ENCODE results near the gene TMEM119.

The TMEM119 gene

DNA sequence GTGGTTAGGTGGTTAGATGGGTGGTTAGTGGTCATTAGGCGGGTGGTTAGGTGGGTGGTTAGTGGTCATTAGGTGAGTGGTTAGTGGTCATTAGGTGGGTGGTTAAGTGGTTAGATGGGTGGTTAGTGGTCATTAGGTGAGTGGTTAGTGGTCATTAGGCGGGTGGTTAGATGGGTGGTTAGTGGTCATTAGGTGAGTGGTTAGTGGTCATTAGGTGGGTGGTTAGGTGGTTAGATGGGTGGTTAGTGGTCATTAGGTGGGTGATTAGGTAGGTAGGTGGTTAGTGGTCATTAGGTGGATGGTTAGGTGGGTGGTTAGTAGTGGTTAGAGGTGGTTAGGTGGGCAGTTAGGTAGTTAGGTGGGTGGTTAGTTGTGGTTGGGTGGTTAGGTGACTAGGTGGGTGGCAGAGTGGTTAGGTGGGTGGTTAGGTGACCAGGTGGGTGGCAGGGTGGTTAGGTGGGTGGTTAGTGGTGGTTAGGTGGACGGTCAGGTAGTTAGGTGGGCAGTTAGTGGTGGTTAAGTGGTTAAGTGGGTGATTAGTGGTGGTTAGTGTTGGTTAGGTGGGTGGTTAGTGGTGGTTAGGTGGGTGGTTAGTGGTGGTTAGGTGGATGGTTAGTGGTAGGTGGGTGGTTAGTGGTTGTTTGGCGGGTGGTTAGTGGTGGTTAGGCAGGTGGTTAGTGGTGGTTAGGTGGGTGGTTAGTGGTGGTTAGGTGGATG, 8.0 kb upstream of the TMEM119 start:
- Histone ChIP-seq H2BK120ac (ENCODE audit: low read depth, low read length) (no peak overlapping the region), H3K79me1 (ENCODE audit: low read depth, low read length) (no peaks in the 10 kb centered on the region), H2BK12ac (ENCODE audit: low read length) (no peak overlapping the region), H3K4ac (ENCODE audit: low read length) (no peak overlapping the region), H3K27ac (replicated peaks; ENCODE audit: low read length) (no peak overlapping the region), H2AFZ (ENCODE audit: low read length) (no peak overlapping the region), H3K4me2 (ENCODE audit: insufficient read depth, low read length, poor library complexity, severe bottlenecking) (no peak overlapping the region), H3K9me3 (replicated peaks in 1 of 2; ENCODE audit: control insufficient read depth in 2 of 2, insufficient read depth in 1 of 2, low read depth in 1 of 2, low read length in 2 of 2) (peaks cover 0 to 4% of the 10 kb centered on the region in 2 donors), H3K23ac (ENCODE audit: low read depth, low read length, poor library complexity) (no peak overlapping the region), H4K8ac (ENCODE audit: low read depth, low read length) (no peak overlapping the region), H2BK5ac (ENCODE audit: low read length) (no peak overlapping the region), H3K36me3 (replicated peaks in 1 of 2; ENCODE audit: control insufficient read depth in 2 of 2, insufficient read depth in 2 of 2, low read length in 2 of 2) (no peaks in the 10 kb centered on the region), H2AK5ac (ENCODE audit: low read depth, low read length) (no peak overlapping the region), H3K27me3 (ENCODE audit: control insufficient read depth in 3 of 3, insufficient read depth in 3 of 3, low read depth in 1 of 3, low read length in 3 of 3) (peaks cover 0 to 15% (median 0%) of the 10 kb centered on the region in 3 experiments), H3K14ac (ENCODE audit: low read length) (no peak overlapping the region), H2BK15ac (ENCODE audit: low read length) (no peak overlapping the region), H3K9ac (ENCODE audit: low read depth, low read length, poor library complexity) (no peak overlapping the region), H3K4me1 (ENCODE audit: control insufficient read depth in 2 of 2, insufficient read depth in 1 of 2, low read depth in 1 of 2, low read length in 2 of 2) (peaks cover 5 to 6% of the 10 kb centered on the region in 2 donors), H3K18ac (ENCODE audit: low read length) (peak overlapping the region; percentile 68), H3K4me3 (ENCODE audit: low read length in 2 of 2) (peak overlapping the region in 1 of 2 donors; percentile 58), H4K91ac (ENCODE audit: low read depth, low read length, poor library complexity) (no peak overlapping the region)
- no peak for DNase-seq (ENCODE audit: low spot score)
- 100% methylated on average over 1 of the region's 4 CpGs; no CpG with 5 or more reads in 1 of the 2 donors for WGBS, 2 donors (ENCODE audit: extremely low coverage in 2 of 2, insufficient read length in 2 of 2, insufficient replicate concordance in 1 of 2)

GRCh38 chr12:108605000-108605689, 7.3 kb upstream of the TMEM119 start:
- H2BK120ac ChIP-seq (ENCODE audit: low read depth, low read length) = no peak overlapping the region
- H3K36me3 ChIP-seq (replicated peaks in 1 of 2; ENCODE audit: control insufficient read depth in 2 of 2, insufficient read depth in 2 of 2, low read length in 2 of 2) = no peaks in the 10 kb centered on the region
- peaks cover 0 to 8% (median 0%) of the 10 kb centered on the region in 3 experiments for H3K27me3 ChIP-seq (ENCODE audit: control insufficient read depth in 3 of 3, insufficient read depth in 3 of 3, low read depth in 1 of 3, low read length in 3 of 3)
- no peak overlapping the region for H4K91ac ChIP-seq (ENCODE audit: low read depth, low read length, poor library complexity)
- H3K79me1 ChIP-seq (ENCODE audit: low read depth, low read length) = no peaks in the 10 kb centered on the region
- H2AK5ac ChIP-seq (ENCODE audit: low read depth, low read length) = no peak overlapping the region
- H2BK5ac ChIP-seq (ENCODE audit: low read length) = no peak overlapping the region
- H3K4me3 ChIP-seq (ENCODE audit: low read length in 2 of 2) = no peak overlapping the region
- no peak overlapping the region for H3K18ac ChIP-seq (ENCODE audit: low read length)
- no peak overlapping the region for H3K9ac ChIP-seq (ENCODE audit: low read depth, low read length, poor library complexity)
- no peak overlapping the region for H2BK15ac ChIP-seq (ENCODE audit: low read length)
- DNase-seq (ENCODE audit: low spot score) = no peak
- no peak overlapping the region for H2AFZ ChIP-seq (ENCODE audit: low read length)
- no peak overlapping the region for H3K27ac ChIP-seq (replicated peaks; ENCODE audit: low read length)
- no peak overlapping the region for H3K4ac ChIP-seq (ENCODE audit: low read length)
- H4K8ac ChIP-seq (ENCODE audit: low read depth, low read length) = no peak overlapping the region
- H3K4me1 ChIP-seq (ENCODE audit: control insufficient read depth in 2 of 2, insufficient read depth in 1 of 2, low read depth in 1 of 2, low read length in 2 of 2) = peaks cover 5 to 6% of the 10 kb centered on the region in 2 donors
- H3K14ac ChIP-seq (ENCODE audit: low read length) = no peak overlapping the region
- no peak overlapping the region for H3K23ac ChIP-seq (ENCODE audit: low read depth, low read length, poor library complexity)
- no peak overlapping the region for H2BK12ac ChIP-seq (ENCODE audit: low read length)
- no CpG with 5 or more reads among the region's 3 CpGs for WGBS, 2 donors (ENCODE audit: extremely low coverage in 2 of 2, insufficient read length in 2 of 2, insufficient replicate concordance in 1 of 2)
- peaks cover 0 to 4% of the 10 kb centered on the region in 2 donors for H3K9me3 ChIP-seq (replicated peaks in 1 of 2; ENCODE audit: control insufficient read depth in 2 of 2, insufficient read depth in 1 of 2, low read depth in 1 of 2, low read length in 2 of 2)
- H3K4me2 ChIP-seq (ENCODE audit: insufficient read depth, low read length, poor library complexity, severe bottlenecking) = no peak overlapping the region

DNA sequence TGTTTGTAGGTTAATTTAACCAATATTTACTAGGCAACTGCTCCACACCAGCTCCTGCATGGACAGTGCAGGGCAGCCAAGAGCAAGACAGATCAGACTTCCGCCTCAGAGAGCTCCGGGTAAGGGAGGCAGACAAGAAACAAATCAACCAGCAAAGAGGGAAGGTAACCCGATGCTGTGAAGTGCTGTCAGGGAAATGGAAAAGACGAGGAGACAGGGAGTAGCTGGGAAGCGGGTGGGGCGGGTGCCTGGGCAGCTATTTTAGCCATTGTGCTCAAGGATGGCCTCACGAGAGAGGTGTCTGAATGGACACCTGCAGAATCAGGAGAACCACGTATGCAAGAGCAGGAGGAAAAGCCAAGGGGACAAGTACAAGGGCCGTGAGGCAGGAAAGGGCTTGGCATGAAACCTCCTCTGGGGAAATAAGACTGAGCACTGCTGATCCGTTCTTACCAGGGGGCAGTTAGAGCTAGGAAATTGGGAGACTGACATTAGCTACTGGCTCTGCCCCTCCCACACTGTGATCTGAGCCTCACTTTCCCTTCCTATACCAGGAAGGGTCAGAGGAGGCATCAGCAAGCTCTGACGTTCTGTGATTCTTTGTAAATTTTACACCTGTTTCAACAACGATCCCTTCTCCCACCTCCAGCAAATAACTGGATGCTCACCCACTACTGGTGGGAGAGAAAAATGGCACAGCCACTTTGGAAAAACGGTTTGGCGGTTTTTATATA, 6.5 kb upstream of the TMEM119 start:
- H3K4me3 ChIP-seq (ENCODE audit: low read length in 2 of 2) = no peak overlapping the region
- peak overlapping the region; percentile 53 for H2AFZ ChIP-seq (ENCODE audit: low read length)
- H2BK12ac ChIP-seq (ENCODE audit: low read length) = no peak overlapping the region
- H4K8ac ChIP-seq (ENCODE audit: low read depth, low read length) = no peak overlapping the region
- H3K9ac ChIP-seq (ENCODE audit: low read depth, low read length, poor library complexity) = no peak overlapping the region
- no peak for DNase-seq (ENCODE audit: low spot score)
- no CpG with 5 or more reads among the region's 14 CpGs for WGBS, 2 donors (ENCODE audit: extremely low coverage in 2 of 2, insufficient read length in 2 of 2, insufficient replicate concordance in 1 of 2)
- no peak overlapping the region for H3K27ac ChIP-seq (replicated peaks; ENCODE audit: low read length)
- H2BK120ac ChIP-seq (ENCODE audit: low read depth, low read length) = no peak overlapping the region
- peaks cover 0 to 3% (median 0%) of the 10 kb centered on the region in 3 experiments for H3K27me3 ChIP-seq (ENCODE audit: control insufficient read depth in 3 of 3, insufficient read depth in 3 of 3, low read depth in 1 of 3, low read length in 3 of 3)
- no peak overlapping the region for H3K14ac ChIP-seq (ENCODE audit: low read length)
- no peak overlapping the region for H4K91ac ChIP-seq (ENCODE audit: low read depth, low read length, poor library complexity)
- peaks cover 5 to 6% of the 10 kb centered on the region in 2 donors for H3K4me1 ChIP-seq (ENCODE audit: control insufficient read depth in 2 of 2, insufficient read depth in 1 of 2, low read depth in 1 of 2, low read length in 2 of 2)
- H3K79me1 ChIP-seq (ENCODE audit: low read depth, low read length) = no peaks in the 10 kb centered on the region
- H3K18ac ChIP-seq (ENCODE audit: low read length) = peak overlapping the region; percentile 1
- no peak overlapping the region for H2BK15ac ChIP-seq (ENCODE audit: low read length)
- H3K9me3 ChIP-seq (replicated peaks in 1 of 2; ENCODE audit: control insufficient read depth in 2 of 2, insufficient read depth in 1 of 2, low read depth in 1 of 2, low read length in 2 of 2) = peaks cover 0 to 4% of the 10 kb centered on the region in 2 donors
- H3K23ac ChIP-seq (ENCODE audit: low read depth, low read length, poor library complexity) = no peak overlapping the region
- H3K36me3 ChIP-seq (replicated peaks in 1 of 2; ENCODE audit: control insufficient read depth in 2 of 2, insufficient read depth in 2 of 2, low read length in 2 of 2) = no peaks in the 10 kb centered on the region
- H3K4ac ChIP-seq (ENCODE audit: low read length) = no peak overlapping the region
- H3K4me2 ChIP-seq (ENCODE audit: insufficient read depth, low read length, poor library complexity, severe bottlenecking) = no peak overlapping the region
- H2AK5ac ChIP-seq (ENCODE audit: low read depth, low read length) = peak overlapping the region; percentile 79
- H2BK5ac ChIP-seq (ENCODE audit: low read length) = no peak overlapping the region

GRCh38 chr12:108603743-108604142, 5.9 kb upstream of the TMEM119 start:
- no peak overlapping the region for H2AFZ ChIP-seq (ENCODE audit: low read length)
- H3K27ac ChIP-seq (replicated peaks; ENCODE audit: low read length) = no peak overlapping the region
- no peak overlapping the region for H2BK15ac ChIP-seq (ENCODE audit: low read length)
- H2BK5ac ChIP-seq (ENCODE audit: low read length) = peak overlapping the region; percentile 12
- no peak for DNase-seq (ENCODE audit: low spot score)
- H3K79me1 ChIP-seq (ENCODE audit: low read depth, low read length) = no peaks in the 10 kb centered on the region
- no peak overlapping the region for H3K4me3 ChIP-seq (ENCODE audit: low read length in 2 of 2)
- peaks cover 0 to 3% (median 0%) of the 10 kb centered on the region in 3 experiments for H3K27me3 ChIP-seq (ENCODE audit: control insufficient read depth in 3 of 3, insufficient read depth in 3 of 3, low read depth in 1 of 3, low read length in 3 of 3)
- peaks cover 5 to 6% of the 10 kb centered on the region in 2 donors for H3K4me1 ChIP-seq (ENCODE audit: control insufficient read depth in 2 of 2, insufficient read depth in 1 of 2, low read depth in 1 of 2, low read length in 2 of 2)
- peaks cover 0 to 4% of the 10 kb centered on the region in 2 donors for H3K9me3 ChIP-seq (replicated peaks in 1 of 2; ENCODE audit: control insufficient read depth in 2 of 2, insufficient read depth in 1 of 2, low read depth in 1 of 2, low read length in 2 of 2)
- H2AK5ac ChIP-seq (ENCODE audit: low read depth, low read length) = peak overlapping the region; percentile 79
- H4K8ac ChIP-seq (ENCODE audit: low read depth, low read length) = no peak overlapping the region
- H3K23ac ChIP-seq (ENCODE audit: low read depth, low read length, poor library complexity) = peak overlapping the region; percentile 3
- no peak overlapping the region for H3K14ac ChIP-seq (ENCODE audit: low read length)
- H2BK12ac ChIP-seq (ENCODE audit: low read length) = no peak overlapping the region
- H3K4ac ChIP-seq (ENCODE audit: low read length) = no peak overlapping the region
- no peak overlapping the region for H2BK120ac ChIP-seq (ENCODE audit: low read depth, low read length)
- no peak overlapping the region for H4K91ac ChIP-seq (ENCODE audit: low read depth, low read length, poor library complexity)
- no peaks in the 10 kb centered on the region for H3K36me3 ChIP-seq (replicated peaks in 1 of 2; ENCODE audit: control insufficient read depth in 2 of 2, insufficient read depth in 2 of 2, low read length in 2 of 2)
- H3K18ac ChIP-seq (ENCODE audit: low read length) = peak overlapping the region; percentile 38
- H3K4me2 ChIP-seq (ENCODE audit: insufficient read depth, low read length, poor library complexity, severe bottlenecking) = no peak overlapping the region
- no CpG with 5 or more reads among the region's 4 CpGs for WGBS, 2 donors (ENCODE audit: extremely low coverage in 2 of 2, insufficient read length in 2 of 2, insufficient replicate concordance in 1 of 2)
- no peak overlapping the region for H3K9ac ChIP-seq (ENCODE audit: low read depth, low read length, poor library complexity)
